Nephron progenitor cell (in vitro differentiated cells): Measurements from ENCODE around the gene EPS8.

Experiments used
- DNase-seq: peaks from one replicate; pipeline ENCODE4 v3.0.0; 2021
- H3K27ac Mint-ChIP-seq: 2 replicates; pipeline ENCODE4 v1.8.0; 2021; ENCODE audit warnings: mild to moderate bottlenecking, moderate library complexity, mixed read lengths
- H3K27me3 Mint-ChIP-seq: 2 replicates; pipeline ENCODE4 v1.8.0; 2021; ENCODE audit warnings: mild to moderate bottlenecking, low read depth, mixed read lengths; ENCODE audit not compliant: poor library complexity
- H3K36me3 Mint-ChIP-seq: 2 replicates; pipeline ENCODE4 v1.8.0; 2021; ENCODE audit warnings: low read depth, mixed read lengths
- H3K4me1 Mint-ChIP-seq: 2 replicates; pipeline ENCODE4 v1.8.0; 2021; ENCODE audit warnings: mixed read lengths
- H3K4me3 Mint-ChIP-seq: 2 replicates; pipeline ENCODE4 v1.8.0; 2021; ENCODE audit warnings: mild to moderate bottlenecking, moderate library complexity, mixed read lengths
- H3K9me3 Mint-ChIP-seq: 2 replicates; pipeline ENCODE4 v1.8.0; 2021; ENCODE audit warnings: mild to moderate bottlenecking, moderate library complexity, mixed read lengths
- CTCF ChIP-seq: fragments of 200-600 bp; sonication (generic); IDR thresholded peaks from 2 replicates; pipeline ENCODE4 v1.5.0; 2021; ENCODE audit warnings: antibody characterized with exemption

EPS8 gene

GRCh38 chr12:15662983-15663659 is 126.1 kb downstream of the EPS8 start:
- Mint-ChIP-seq H3K4me1 (no peaks in the 10 kb centered on the region), H3K4me3 (no peak overlapping the region), H3K36me3 (no peaks in the 10 kb centered on the region), H3K9me3 (no peaks in the 10 kb centered on the region), H3K27ac (no peak overlapping the region), H3K27me3 (no peaks in the 10 kb centered on the region)
- TF ChIP-seq CTCF: no peak
- no peak for DNase-seq

GRCh38 chr12:15662303-15662980 is 126.7 kb downstream of the EPS8 start:
- H3K9me3 Mint-ChIP-seq: no peaks in the 10 kb centered on the region
- TF ChIP-seq CTCF: no peak
- H3K4me3 Mint-ChIP-seq: no peak overlapping the region
- no peaks in the 10 kb centered on the region for H3K27me3 Mint-ChIP-seq
- H3K4me1 Mint-ChIP-seq: no peaks in the 10 kb centered on the region
- no peak for DNase-seq
- no peaks in the 10 kb centered on the region for H3K36me3 Mint-ChIP-seq
- H3K27ac Mint-ChIP-seq: no peak overlapping the region

- Mint-ChIP-seq H3K27me3 (no peaks in the 10 kb centered on the region), H3K4me3 (no peak overlapping the region), H3K27ac (no peak overlapping the region), H3K36me3 (peaks cover 19% of the 10 kb centered on the region), H3K9me3 (no peaks in the 10 kb centered on the region), H3K4me1 (peaks cover 14% of the 10 kb centered on the region)
- TF ChIP-seq CTCF: no peak
- DNase-seq: no peak
These were observed 137.8 kb downstream of the EPS8 start for GRCh38 chr12:15651371-15651770.

GRCh38 chr12:15650399-15651128 is 138.6 kb downstream of the EPS8 start:
- H3K9me3 Mint-ChIP-seq: no peaks in the 10 kb centered on the region
- peak overlapping the region; percentile 4 for H3K4me3 Mint-ChIP-seq
- H3K4me1 Mint-ChIP-seq: peaks cover 14% of the 10 kb centered on the region
- no peaks in the 10 kb centered on the region for H3K27me3 Mint-ChIP-seq
- no peak for TF ChIP-seq CTCF
- DNase-seq: peak; percentile 5
- H3K27ac Mint-ChIP-seq: peak overlapping the region; percentile 77
- peaks cover 22% of the 10 kb centered on the region for H3K36me3 Mint-ChIP-seq

DNA sequence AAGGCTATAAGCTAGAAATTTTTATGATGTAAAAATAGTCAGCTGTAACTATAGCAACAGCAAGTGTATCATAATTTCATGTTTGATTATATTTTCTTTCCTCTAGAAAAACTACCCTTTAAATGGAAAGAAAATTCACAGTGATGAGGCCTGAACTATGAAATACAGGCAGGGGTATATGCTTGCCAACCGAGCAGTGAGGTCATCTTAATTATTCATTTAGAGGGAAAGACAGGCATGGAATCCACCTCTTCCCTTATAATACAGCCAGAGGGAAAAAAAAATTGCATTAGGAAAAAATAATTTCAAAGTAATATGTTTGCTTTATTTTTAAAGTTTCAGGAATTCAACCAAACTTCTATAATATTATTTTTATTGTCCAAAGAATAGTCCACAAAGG is 139.8 kb downstream of the EPS8 start:
- Mint-ChIP-seq H3K27me3 (no peaks in the 10 kb centered on the region), H3K4me3 (no peak overlapping the region), H3K4me1 (peaks cover 14% of the 10 kb centered on the region), H3K36me3 (peaks cover 22% of the 10 kb centered on the region), H3K27ac (no peak overlapping the region), H3K9me3 (no peaks in the 10 kb centered on the region)
- no peak for DNase-seq
- no peak for TF ChIP-seq CTCF
